Coronary artery (tissue), 2 donors: Measurements from ENCODE around the gene SNED1.

Source experiments
- DNase-seq: peaks from one replicate; pipeline ENCODE4 v3.0.0-alpha.2; 2017; ENCODE audit warnings: low spot score
- H3K27ac ChIP-seq, 2 donors: fragments of 200-600 bp; sonication (generic); one replicate each; pipeline ENCODE4 v1.5.1; 2016 to 2019
- H3K4me3 ChIP-seq: fragments of 200-600 bp; sonication (generic); 2 replicates; pipeline ENCODE4 v1.5.1; 2016; ENCODE audit warnings: mild to moderate bottlenecking, moderate library complexity
- CTCF ChIP-seq: fragments of 200-600 bp; sonication (generic); IDR thresholded peaks from one replicate; pipeline ENCODE4 v1.5.1; 2019; ENCODE audit warnings: antibody characterized with exemption

SNED1 gene

DNA sequence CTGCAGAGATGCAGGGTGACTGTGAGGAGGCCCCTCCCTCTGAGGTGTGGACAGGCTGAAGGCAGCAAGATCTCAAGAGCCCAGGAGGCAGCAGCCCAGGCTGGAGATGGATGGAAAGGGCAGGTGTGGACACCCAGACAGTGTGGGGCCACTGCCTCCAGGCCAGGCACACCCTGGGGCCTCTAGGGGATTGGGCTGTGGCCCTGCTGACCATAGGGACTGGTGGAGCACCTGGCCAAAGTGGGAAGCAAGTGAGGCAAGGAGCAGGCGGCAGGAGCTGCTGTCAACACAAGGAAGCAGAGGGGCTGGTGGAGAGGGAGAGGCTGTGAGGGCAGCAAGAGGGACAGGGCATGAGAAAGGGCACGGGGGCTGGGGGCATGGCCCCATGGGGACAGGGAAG lies 10.8 kb downstream of the SNED1 start:
- TF ChIP-seq CTCF: no peak
- Histone ChIP-seq H3K27ac (peak overlapping the region in 1 of 2 donors; percentile 70), H3K4me3 (peak overlapping the region; percentile 65)
- DNase-seq: no peak

DNA sequence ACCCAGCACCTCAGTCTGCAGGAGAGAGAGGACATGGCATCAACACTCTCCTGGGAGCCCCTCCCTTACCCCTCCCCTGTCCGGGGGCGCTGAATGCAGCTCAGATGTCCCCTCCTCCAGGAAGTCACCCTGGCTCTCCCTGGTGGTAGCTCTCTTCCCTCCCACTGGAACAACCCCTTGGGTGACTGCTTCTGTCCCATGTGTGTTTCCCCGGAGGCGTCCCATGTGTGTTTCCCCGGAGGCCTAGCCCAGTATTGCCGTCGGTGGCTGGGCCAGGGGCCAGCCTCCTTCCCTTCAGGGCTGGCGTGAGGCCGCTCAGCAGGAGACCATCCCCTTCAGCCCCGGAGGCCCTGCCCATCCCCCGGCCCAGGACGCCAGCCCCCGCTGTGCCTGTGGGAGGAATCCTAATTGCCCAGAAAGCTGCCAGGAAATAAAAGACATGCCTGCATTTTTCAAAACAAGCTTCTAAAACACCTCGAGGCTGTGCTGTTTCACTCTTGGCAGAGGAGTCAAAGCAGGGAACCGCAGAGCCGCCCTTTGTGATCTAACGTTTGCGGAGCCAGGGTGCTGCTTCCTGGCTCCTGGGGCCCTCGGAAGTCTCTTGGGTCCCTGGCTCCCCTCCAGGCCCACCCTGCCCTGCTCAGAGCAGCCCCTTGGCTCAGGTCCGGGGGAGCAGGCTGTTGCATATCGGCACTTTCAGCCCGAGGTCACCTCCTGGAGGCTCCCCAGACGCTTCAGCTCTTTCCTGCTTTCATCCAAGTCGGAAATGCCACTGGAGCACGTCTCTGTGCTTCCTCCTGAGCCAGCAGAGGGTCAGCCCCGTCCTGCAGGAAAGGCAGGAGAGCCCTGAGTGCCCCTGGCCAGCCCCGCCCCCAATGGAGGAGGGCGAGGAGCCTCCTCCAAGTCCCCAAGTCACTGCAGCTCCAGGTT lies 11.4 kb downstream of the SNED1 start:
- peak; percentile 73 for DNase-seq
- no peak for TF ChIP-seq CTCF
- H3K27ac ChIP-seq: peak overlapping the region in 1 of 2 donors; percentile 70
- peak overlapping the region; percentile 65 for H3K4me3 ChIP-seq

GRCh38 chr2:241010531-241011295 lies 12.3 kb downstream of the SNED1 start:
- TF ChIP-seq CTCF: no peak
- DNase-seq: peak; percentile 70
- Histone ChIP-seq H3K4me3 (peak overlapping the region; percentile 65), H3K27ac (peak overlapping the region in 1 of 2 donors; percentile 70)

DNA sequence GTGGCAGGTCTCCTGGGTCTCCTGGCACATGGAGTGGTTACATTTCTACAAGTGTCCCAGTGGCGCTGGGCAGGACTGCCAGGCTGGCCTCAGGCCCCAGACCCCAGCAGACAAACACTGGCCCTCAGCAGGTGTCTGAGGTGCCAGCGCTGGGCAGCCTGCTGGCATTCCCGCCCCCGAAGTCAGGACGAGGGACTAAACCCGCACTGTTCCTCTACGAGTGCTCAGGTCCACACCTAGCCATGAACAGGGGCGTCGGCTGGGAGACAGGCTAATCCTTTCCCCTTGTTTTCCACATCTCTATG lies 12.8 kb downstream of the SNED1 start:
- H3K27ac ChIP-seq: peak overlapping the region in 1 of 2 donors; percentile 6
- no peak for DNase-seq
- H3K4me3 ChIP-seq: no peak overlapping the region
- no peak for TF ChIP-seq CTCF

DNA sequence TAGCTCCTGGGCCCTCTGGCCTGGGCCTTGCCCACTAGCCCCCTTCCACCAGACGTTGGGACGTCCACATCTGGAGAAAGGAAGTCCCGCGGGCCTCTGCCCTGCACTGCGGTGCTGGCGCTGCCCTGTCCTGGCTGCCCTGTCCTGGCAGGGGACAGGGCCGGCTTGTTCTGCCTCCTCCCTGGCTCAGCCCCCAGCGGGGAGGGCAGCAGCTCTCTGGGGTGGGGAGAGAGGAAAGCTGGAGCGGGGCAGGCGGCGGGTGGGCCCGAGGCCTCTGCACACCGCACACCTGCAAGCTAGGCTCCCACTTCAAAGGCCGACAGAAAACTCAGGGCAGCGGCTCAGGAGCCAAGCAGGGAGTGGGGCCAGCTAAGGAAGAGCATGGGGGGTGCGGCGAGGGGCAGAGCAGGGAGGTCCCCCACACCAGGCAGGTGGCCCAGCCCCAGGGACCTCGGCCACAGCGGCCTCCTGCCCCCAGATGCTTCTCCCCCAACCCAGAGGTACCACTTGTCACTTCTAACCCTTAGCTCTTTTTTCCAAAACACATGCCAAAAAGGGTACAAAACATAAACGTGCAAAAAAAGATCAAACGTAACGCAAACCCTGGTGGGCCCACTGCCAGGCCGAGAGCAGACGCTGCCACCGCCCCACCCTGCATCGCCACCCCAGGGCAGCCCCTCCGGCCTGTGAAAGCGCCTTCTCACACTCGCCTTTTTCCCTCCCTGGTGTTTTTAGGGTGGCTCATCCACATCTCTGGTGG lies 13.5 kb downstream of the SNED1 start:
- H3K4me3 ChIP-seq: no peak overlapping the region
- no peak for TF ChIP-seq CTCF
- H3K27ac ChIP-seq: peak overlapping the region in 1 of 2 donors; percentile 6
- no peak for DNase-seq

DNA sequence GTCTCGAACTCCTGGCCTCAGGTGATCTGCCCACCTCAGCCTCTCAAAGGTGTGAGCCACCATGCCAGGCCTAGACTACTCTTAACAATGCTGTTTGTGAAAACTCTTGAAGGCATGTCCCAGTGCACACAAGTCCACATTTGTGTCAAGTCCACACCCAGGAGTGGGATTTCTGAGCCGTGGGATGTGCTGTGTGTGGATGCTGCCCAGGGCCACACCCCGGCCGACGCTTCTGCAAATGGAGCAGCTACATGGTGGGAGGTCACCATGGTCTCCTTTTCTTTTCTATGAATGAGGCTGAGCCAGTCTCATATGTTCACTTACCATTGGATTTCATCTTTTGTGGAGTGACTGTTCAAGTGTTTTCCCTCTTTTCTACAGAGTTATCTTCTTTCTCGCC lies 15.8 kb downstream of the SNED1 start:
- Histone ChIP-seq H3K4me3 (no peak overlapping the region), H3K27ac (no peak overlapping the region)
- TF ChIP-seq CTCF: no peak
- no peak for DNase-seq
